Measurements from ENCODE around the gene CFAP92. TPM values are rescaled to one million over a fixed set of nuclear protein-coding genes. Genes with fewer than 3 reads are reported as not detected.
"Not testable (repeated sequence)": the region's sequence is repeated elsewhere in the genome, so short reads cannot be mapped to it uniquely, and the experiment has no call there.

CFAP92 gene
- polyA plus RNA-seq, 1 donor: 1.1 TPM

- DNase-seq (ENCODE audit: low read depth): no peak
Measured at GRCh38 chr3:128867200-128868125, 126.4 kb downstream of the CFAP92 start.

GRCh38 chr3:128864849-128865804, 128.7 kb downstream of the CFAP92 start:
- not testable (repeated sequence) for DNase-seq (ENCODE audit: low read depth)

GRCh38 chr3:128864351-128864811, 129.5 kb downstream of the CFAP92 start:
- no peak for DNase-seq (ENCODE audit: low read depth)

- no peak for DNase-seq (ENCODE audit: low read depth)
Measured at GRCh38 chr3:128863560-128863959, 130.3 kb downstream of the CFAP92 start.

- no peak for DNase-seq (ENCODE audit: low read depth)
Measured at GRCh38 chr3:128861491-128861890, 132.4 kb downstream of the CFAP92 start.

Other genes starting within 250 kb of the CFAP92 start
- 22.7 TPM for gene ACAD9, start 114.5 kb downstream of the CFAP92 start, polyA plus RNA-seq (ENCODE audit: insufficient read length)
- gene EFCC1, start 7.2 kb upstream of the CFAP92 start, polyA plus RNA-seq (ENCODE audit: insufficient read length): 1.6 TPM
- 0.42 TPM for gene GP9, start 66.7 kb upstream of the CFAP92 start, polyA plus RNA-seq (ENCODE audit: insufficient read length)
- gene RAB43, start 127.7 kb upstream of the CFAP92 start, polyA plus RNA-seq (ENCODE audit: insufficient read length): 2.7 TPM
- 34.5 TPM for gene ISY1, start 167.0 kb upstream of the CFAP92 start, polyA plus RNA-seq (ENCODE audit: insufficient read length)
- gene CNBP, start 189.8 kb upstream of the CFAP92 start, polyA plus RNA-seq (ENCODE audit: insufficient read length): 311 TPM